Spleen (tissue), 7 donors: ENCODE results near the gene PLA2G3.

Source experiments
- CTCF ChIP-seq, 11 experiments: fragments of 200-600 bp in 7 of 11; fragments of 450-650 bp in 4 of 11; sonication (generic) in 4 of 11; IDR thresholded peaks in 8 of 11; conservative IDR thresholded peaks in 3 of 11; 1 replicate in 7 of 11; 2 replicates in 4 of 11; pipeline versions ENCODE4 v1.4.0 to v1.8.0; 2016 to 2021; ENCODE audit warnings: antibody characterized with exemption in 11 of 11, inconsistent platforms in 4 of 11, mild to moderate bottlenecking in 1 of 11
- POLR2A ChIP-seq, 3 donors: fragments of 450-650 bp; IDR thresholded peaks; one replicate each; pipeline ENCODE4 v1.5.1; 2017; ENCODE audit warnings: antibody characterized with exemption in 3 of 3, mild to moderate bottlenecking in 1 of 3
- POLR2AphosphoS5 ChIP-seq, 3 donors: sonication (generic); formaldehyde crosslinking; IDR thresholded peaks; one replicate each; pipeline ENCODE4 v1.5.1; 2017; ENCODE audit warnings: antibody characterized with exemption in 3 of 3
- donor health status: DM: no; HTN: no; CAD: no; lungs with moderate emphysema.
- donor health status: DM: no; HTN: no; CAD: no.
- donor health status: DM: no; HTN: no; CAD: no.

- TF ChIP-seq POLR2A (IDR thresholded peaks at IDR 0.05) (no peak), POLR2AphosphoS5 (IDR thresholded peaks at IDR 0.05) (peak; percentile 70 to 78 (median 70)), CTCF (IDR thresholded peaks at IDR 0.05 in 8 of 11, conservative IDR thresholded peaks at IDR 0.05 in 3 of 11) (peak in 3 of 11 experiments; percentile 8 to 20 (median 19))
These were observed 35.4 kb downstream of the PLA2G3 start for GRCh38 chr22:31104869-31105268.
